ENCODE results near the gene CTRB1. TPM values are rescaled to one million over a fixed set of nuclear protein-coding genes. Genes with fewer than 3 reads are reported as not detected.

Gene CTRB1
- total and polyA plus RNA-seq, 2 of the 13 experiments (the other 11 are each of a cell fraction or from before 2014, with no cell fraction given) = not detected

DNA sequence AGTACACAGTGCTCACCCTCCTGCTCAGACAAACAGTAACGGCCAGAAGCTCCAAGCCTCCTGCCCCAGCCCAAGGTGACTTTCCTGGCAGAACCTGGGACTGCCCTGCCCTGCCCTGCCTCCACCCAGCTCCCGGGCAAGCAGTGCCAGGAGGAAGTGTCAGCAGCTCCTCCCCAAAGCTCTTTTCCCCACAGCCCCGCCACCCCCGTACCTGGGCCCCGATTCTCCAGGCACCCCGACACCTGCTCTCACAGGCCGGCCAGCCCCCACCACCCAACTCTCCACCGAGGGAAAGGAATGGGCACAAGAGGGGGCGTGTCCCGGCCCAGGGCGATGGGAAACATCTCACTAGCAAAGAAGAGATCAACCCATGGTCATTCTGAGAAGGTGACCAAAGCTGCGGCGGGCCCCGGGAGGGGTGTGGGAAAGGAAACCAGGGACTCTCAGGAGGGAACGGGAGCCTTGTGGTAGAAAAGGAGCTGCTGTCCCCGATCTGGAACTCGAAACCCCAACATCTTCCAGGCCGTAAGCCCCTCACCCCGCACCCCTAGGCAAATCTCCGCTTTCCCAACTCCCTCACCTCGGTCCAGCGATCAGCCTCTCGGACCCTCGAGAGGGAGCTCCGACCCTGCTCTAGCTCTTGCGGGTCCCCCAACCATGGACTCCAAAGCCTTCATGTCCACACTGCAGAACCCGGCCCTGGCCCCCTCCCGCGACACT is 31.5 kb downstream of the CTRB1 start (continued):
- TF ChIP-seq, protein P1, sequence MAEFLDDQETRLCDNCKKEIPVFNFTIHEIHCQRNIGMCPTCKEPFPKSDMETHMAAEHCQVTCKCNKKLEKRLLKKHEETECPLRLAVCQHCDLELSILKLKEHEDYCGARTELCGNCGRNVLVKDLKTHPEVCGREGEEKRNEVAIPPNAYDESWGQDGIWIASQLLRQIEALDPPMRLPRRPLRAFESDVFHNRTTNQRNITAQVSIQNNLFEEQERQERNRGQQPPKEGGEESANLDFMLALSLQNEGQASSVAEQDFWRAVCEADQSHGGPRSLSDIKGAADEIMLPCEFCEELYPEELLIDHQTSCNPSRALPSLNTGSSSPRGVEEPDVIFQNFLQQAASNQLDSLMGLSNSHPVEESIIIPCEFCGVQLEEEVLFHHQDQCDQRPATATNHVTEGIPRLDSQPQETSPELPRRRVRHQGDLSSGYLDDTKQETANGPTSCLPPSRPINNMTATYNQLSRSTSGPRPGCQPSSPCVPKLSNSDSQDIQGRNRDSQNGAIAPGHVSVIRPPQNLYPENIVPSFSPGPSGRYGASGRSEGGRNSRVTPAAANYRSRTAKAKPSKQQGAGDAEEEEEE (CRISPR knock-in tag; IDR thresholded peaks at IDR 0.05; ENCODE audit: borderline replicate concordance) = no peak
- TF ChIP-seq ZNF274 (CRISPR knock-in tag; IDR thresholded peaks at IDR 0.05) = no peak
- no peak for TF ChIP-seq ZNF335 (CRISPR knock-in tag; IDR thresholded peaks at IDR 0.05)
- TF ChIP-seq YEATS4 (CRISPR knock-in tag; IDR thresholded peaks at IDR 0.05; ENCODE audit: borderline replicate concordance) = no peak
- 0 out of 2 replicates have a peak, but pooled peaks have one; percentile 14 for TF ChIP-seq ZNF556 (CRISPR knock-in tag; IDR thresholded peaks at IDR 0.05; ENCODE audit: borderline replicate concordance)
- TF ChIP-seq, protein P2, sequence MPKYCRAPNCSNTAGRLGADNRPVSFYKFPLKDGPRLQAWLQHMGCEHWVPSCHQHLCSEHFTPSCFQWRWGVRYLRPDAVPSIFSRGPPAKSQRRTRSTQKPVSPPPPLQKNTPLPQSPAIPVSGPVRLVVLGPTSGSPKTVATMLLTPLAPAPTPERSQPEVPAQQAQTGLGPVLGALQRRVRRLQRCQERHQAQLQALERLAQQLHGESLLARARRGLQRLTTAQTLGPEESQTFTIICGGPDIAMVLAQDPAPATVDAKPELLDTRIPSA (CRISPR knock-in tag; IDR thresholded peaks at IDR 0.05; ENCODE audit: borderline replicate concordance) = peak; percentile 70; the same call in 1 of the 2 replicates
- no peak for TF ChIP-seq ZNF331 (CRISPR knock-in tag; IDR thresholded peaks at IDR 0.05)
- TF ChIP-seq, protein P3, sequence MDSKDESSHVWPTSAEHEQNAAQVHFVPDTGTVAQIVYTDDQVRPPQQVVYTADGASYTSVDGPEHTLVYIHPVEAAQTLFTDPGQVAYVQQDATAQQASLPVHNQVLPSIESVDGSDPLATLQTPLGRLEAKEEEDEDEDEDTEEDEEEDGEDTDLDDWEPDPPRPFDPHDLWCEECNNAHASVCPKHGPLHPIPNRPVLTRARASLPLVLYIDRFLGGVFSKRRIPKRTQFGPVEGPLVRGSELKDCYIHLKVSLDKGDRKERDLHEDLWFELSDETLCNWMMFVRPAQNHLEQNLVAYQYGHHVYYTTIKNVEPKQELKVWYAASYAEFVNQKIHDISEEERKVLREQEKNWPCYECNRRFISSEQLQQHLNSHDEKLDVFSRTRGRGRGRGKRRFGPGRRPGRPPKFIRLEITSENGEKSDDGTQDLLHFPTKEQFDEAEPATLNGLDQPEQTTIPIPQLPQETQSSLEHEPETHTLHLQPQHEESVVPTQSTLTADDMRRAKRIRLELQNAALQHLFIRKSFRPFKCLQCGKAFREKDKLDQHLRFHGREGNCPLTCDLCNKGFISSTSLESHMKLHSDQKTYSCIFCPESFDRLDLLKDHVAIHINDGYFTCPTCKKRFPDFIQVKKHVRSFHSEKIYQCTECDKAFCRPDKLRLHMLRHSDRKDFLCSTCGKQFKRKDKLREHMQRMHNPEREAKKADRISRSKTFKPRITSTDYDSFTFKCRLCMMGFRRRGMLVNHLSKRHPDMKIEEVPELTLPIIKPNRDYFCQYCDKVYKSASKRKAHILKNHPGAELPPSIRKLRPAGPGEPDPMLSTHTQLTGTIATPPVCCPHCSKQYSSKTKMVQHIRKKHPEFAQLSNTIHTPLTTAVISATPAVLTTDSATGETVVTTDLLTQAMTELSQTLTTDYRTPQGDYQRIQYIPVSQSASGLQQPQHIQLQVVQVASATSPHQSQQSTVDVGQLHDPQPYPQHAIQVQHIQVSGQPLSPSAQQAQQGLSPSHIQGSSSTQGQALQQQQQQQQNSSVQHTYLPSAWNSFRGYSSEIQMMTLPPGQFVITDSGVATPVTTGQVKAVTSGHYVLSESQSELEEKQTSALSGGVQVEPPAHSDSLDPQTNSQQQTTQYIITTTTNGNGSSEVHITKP (CRISPR knock-in tag; IDR thresholded peaks at IDR 0.05; ENCODE audit: low read depth) = no peak
- TF ChIP-seq PAWR (CRISPR knock-in tag; IDR thresholded peaks at IDR 0.05; ENCODE audit: borderline replicate concordance) = no peak
- no peak for TF ChIP-seq TSC22D2 (CRISPR knock-in tag; IDR thresholded peaks at IDR 0.05; ENCODE audit: borderline replicate concordance)
- TF ChIP-seq MIER2 (CRISPR knock-in tag; IDR thresholded peaks at IDR 0.05) = no peak
- no peak for TF ChIP-seq ZBTB3 (CRISPR knock-in tag; IDR thresholded peaks at IDR 0.05; ENCODE audit: borderline replicate concordance, low read depth)
- peak in 1 of 2 experiments; percentile 5; a peak in 1 of 4 replicates for TF ChIP-seq POLR2A (IDR thresholded peaks at IDR 0.05; ENCODE audit: insufficient read depth in 1 of 2, low read depth in 2 of 2, low read length in 2 of 2)
- TF ChIP-seq CSRNP2 (CRISPR knock-in tag; conservative IDR thresholded peaks at IDR 0.05; ENCODE audit: low read depth) = no peak
- peak; percentile 23 for TF ChIP-seq CHD2 (IDR thresholded peaks at IDR 0.05; ENCODE audit: low read depth, low read length)
- peak; percentile 57 for TF ChIP-seq HNRNPH1 (optimal IDR thresholded peaks at IDR 0.05; ENCODE audit: low read depth, low read length)
- TF ChIP-seq ARHGAP35 (CRISPR knock-in tag; IDR thresholded peaks at IDR 0.05; ENCODE audit: borderline replicate concordance) = no peak
- no peak for TF ChIP-seq GLI4 (CRISPR knock-in tag; IDR thresholded peaks at IDR 0.05; ENCODE audit: borderline replicate concordance)
- no peak for TF ChIP-seq ZSCAN12 (CRISPR knock-in tag; IDR thresholded peaks at IDR 0.05)
- TF ChIP-seq, protein P4, sequence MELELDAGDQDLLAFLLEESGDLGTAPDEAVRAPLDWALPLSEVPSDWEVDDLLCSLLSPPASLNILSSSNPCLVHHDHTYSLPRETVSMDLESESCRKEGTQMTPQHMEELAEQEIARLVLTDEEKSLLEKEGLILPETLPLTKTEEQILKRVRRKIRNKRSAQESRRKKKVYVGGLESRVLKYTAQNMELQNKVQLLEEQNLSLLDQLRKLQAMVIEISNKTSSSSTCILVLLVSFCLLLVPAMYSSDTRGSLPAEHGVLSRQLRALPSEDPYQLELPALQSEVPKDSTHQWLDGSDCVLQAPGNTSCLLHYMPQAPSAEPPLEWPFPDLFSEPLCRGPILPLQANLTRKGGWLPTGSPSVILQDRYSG (CRISPR knock-in tag; IDR thresholded peaks at IDR 0.05) = 0 out of 2 replicates have a peak, but pooled peaks have one; percentile 3
